Adrenal gland (tissue), 12 donors: ENCODE data around the gene PNMT. TPM values are rescaled to one million over a fixed set of nuclear protein-coding genes. Genes with fewer than 3 reads are reported as not detected.
"Not testable (repeated sequence)": the region's sequence is repeated elsewhere in the genome, so short reads cannot be mapped to it uniquely, and the experiment has no call there.

Experiments
- DNase-seq, 7 donors: peaks; one replicate each; pipeline ENCODE4 v3.0.0-alpha.2; 2019 to 2020
- H3K27ac ChIP-seq, 5 donors: fragments of 200-600 bp; sonication (generic) in 4 of 5; 1 replicate in 3 of 5; 2 replicates in 2 of 5; pipeline versions ENCODE4 v1.5.1 to v1.8.0; 2016 to 2020; ENCODE audit warnings: mild to moderate bottlenecking in 1 of 5
- H3K27me3 ChIP-seq: fragments of 200-600 bp; 2 replicates; pipeline ENCODE4 v1.8.0; 2021
- H3K36me3 ChIP-seq, 2 donors: fragments of 200-600 bp; replicated peaks in 1 of 2; 1 replicate in 1 of 2; 2 replicates in 1 of 2; pipeline versions ENCODE4 v1.5.1 to v1.8.0; 2018 to 2022
- H3K4me1 ChIP-seq, 2 donors: fragments of 200-600 bp; replicated peaks in 1 of 2; 1 replicate in 1 of 2; 2 replicates in 1 of 2; pipeline versions ENCODE4 v1.5.1 to v1.8.0; 2018 to 2021
- H3K4me3 ChIP-seq, 4 donors: fragments of 200-600 bp; sonication (generic) in 3 of 4; one replicate each; pipeline ENCODE4 v1.5.1; 2016 to 2018
- H3K9me3 ChIP-seq, 3 donors: fragments of 200-600 bp; sonication (generic) in 1 of 3; replicated peaks in 1 of 3; 1 replicate in 2 of 3; 2 replicates in 1 of 3; pipeline versions ENCODE4 v1.5.1 to v1.8.0; 2016 to 2021
- CTCF ChIP-seq, 6 experiments: fragments of 450-650 bp in 4 of 6; fragments of 200-600 bp in 2 of 6; sonication (generic) in 1 of 6; IDR thresholded peaks; 1 replicate in 5 of 6; 2 replicates in 1 of 6; pipeline versions ENCODE4 v1.5.1 to v1.8.0; 2016 to 2021; ENCODE audit warnings: antibody characterized with exemption in 6 of 6, mild to moderate bottlenecking in 2 of 6, moderate library complexity in 1 of 6
- POLR2A ChIP-seq, 2 donors: fragments of 450-650 bp; IDR thresholded peaks; one replicate each; pipeline ENCODE4 v1.6.1; 2017; ENCODE audit warnings: antibody characterized with exemption in 2 of 2, mild to moderate bottlenecking in 2 of 2, moderate library complexity in 1 of 2
- WGBS, 4 donors: extraction: QIAGEN DNeasy Blood & Tissue Kit in 2 of 4; methylation state at CpG; one replicate each; pipeline versions ENCODE4 v1.1.5 to v1.1.7; 2013 to 2017; 5-methylcytosine and 5-hydroxymethylcytosine counted together
- intact Hi-C, 2 donors: fragments of 100-400 bp; cut with DNase I; formaldehyde crosslinking; loops; one replicate each; pipeline versions ENCODE4 v1.14.1 to v1.15.0; 2022 to 2023
- polyA plus RNA-seq, 3 donors: library from polyadenylated mRNA; stranded (reverse); fragments of 200-250 nt in 2 of 3; fragments of 350-450 nt in 1 of 3; fragmentation: Illumina TruSeq in 1 of 3; extraction: RNeasy Lipid Tissue Mini Kit (QIAGEN cat#74804) in 1 of 3; gene quantifications; one replicate each; pipeline ENCODE4 v1.2.3, GENCODE V29; 2013 to 2014
- total RNA-seq, 9 donors: library from RNA; depleted of rRNA in 4 of 9; stranded (reverse); fragments of >200 nt in 4 of 9; fragments of 120-200 nt in 1 of 9; fragmentation: NEBNext Ultra II Directional in 1 of 9; extraction: Animal tissue kit (Norgen Biotek cat#: 25700) in 1 of 9; gene quantifications; one replicate each; pipeline versions ENCODE4 v1.1.0 to v1.2.4, GENCODE V29; 2013 to 2023
- donor health status: healthy with polysubstance abuse.
- donor health status: Bipolar disorder and iron deficiency.
- donor health status: DM: yes; HTN: yes; CAD: no.
- donor health status: DM: no; HTN: no; CAD: no.
- donor health status: DM: no; HTN: no; CAD: no.
- donor health status: DM: yes; HTN: yes; CAD: no.

The PNMT gene
- total and polyA plus RNA-seq, 12 donors = 0.47 to 593 (median 121) TPM; not detected in 1

GRCh38 chr17:39695089-39695474 lies 26.8 kb downstream of the PNMT start:
- WGBS, 4 donors = 83 to 87% (median 86%) methylated on average over 2 of the region's 2 CpGs
- H3K4me1 ChIP-seq = no peaks in the 10 kb centered on the region
- peaks cover 12% of the 10 kb centered on the region for H3K27me3 ChIP-seq
- DNase-seq = no peak
- H3K27ac ChIP-seq = no peak overlapping the region
- H3K4me3 ChIP-seq = no peak overlapping the region
- intact Hi-C loops = no loop called here
- no peaks in the 10 kb centered on the region for H3K9me3 ChIP-seq
- no peaks in the 10 kb centered on the region for H3K36me3 ChIP-seq
- TF ChIP-seq POLR2A (IDR thresholded peaks at IDR 0.05) (no peak), CTCF (IDR thresholded peaks at IDR 0.05) (no peak)

GRCh38 chr17:39696731-39697130 lies 28.5 kb downstream of the PNMT start:
- intact Hi-C loops = no loop called here
- Histone ChIP-seq H3K27me3 (peaks cover 16% of the 10 kb centered on the region), H3K4me3 (no peak overlapping the region), H3K4me1 (no peaks in the 10 kb centered on the region), H3K9me3 (no peaks in the 10 kb centered on the region), H3K27ac (no peak overlapping the region), H3K36me3 (no peaks in the 10 kb centered on the region)
- WGBS, 4 donors = 79 to 84% (median 82%) methylated on average over 5 to 6 of the region's 6 CpGs
- no peak for DNase-seq
- TF ChIP-seq CTCF (IDR thresholded peaks at IDR 0.05) (no peak), POLR2A (IDR thresholded peaks at IDR 0.05) (no peak)

GRCh38 chr17:39697961-39698360 lies 29.7 kb downstream of the PNMT start:
- Histone ChIP-seq H3K4me1 (no peaks in the 10 kb centered on the region), H3K27ac (no peak overlapping the region), H3K4me3 (no peak overlapping the region), H3K9me3 (no peaks in the 10 kb centered on the region), H3K36me3 (no peaks in the 10 kb centered on the region), H3K27me3 (peaks cover 16% of the 10 kb centered on the region)
- DNase-seq = no peak
- TF ChIP-seq CTCF (IDR thresholded peaks at IDR 0.05) (no peak), POLR2A (IDR thresholded peaks at IDR 0.05) (no peak)
- 84 to 96% (median 92%) methylated on average over 5 of the region's 5 CpGs for WGBS, 4 donors
- intact Hi-C loops = no loop called here

- intact Hi-C loops, DNase-seq, H3K9me3 ChIP-seq, H3K36me3 ChIP-seq, H3K4me1 ChIP-seq: not testable (repeated sequence)
- H3K27me3 ChIP-seq = peaks cover 16% of the 10 kb centered on the region
- 60 to 69% (median 62%) methylated on average over 11 of the region's 11 CpGs for WGBS, 4 donors
- peak overlapping the region in 2 of 4 donors; percentile 16 to 62 for H3K4me3 ChIP-seq
- peak overlapping the region in 1 of 5 donors; percentile 23 for H3K27ac ChIP-seq
These were observed 31.0 kb downstream of the PNMT start for GRCh38 chr17:39699157-39699817.

GRCh38 chr17:39699818-39700147 lies 31.5 kb downstream of the PNMT start, which contains the start of gene ERBB2:
ERBB2 (plus strand) TSS chr17:39700064; CDS start chr17:39700239, 175 bp downstream.
- Histone ChIP-seq H3K27ac (peak within 1 kb of the TSS in 2 of 5 donors; percentile 41 to 73), H3K4me1 (no peaks in the 10 kb centered on the region), H3K9me3 (no peaks in the 10 kb centered on the region), H3K27me3 (peaks cover 16% of the 10 kb centered on the region), H3K4me3 (peak within 1 kb of the TSS in 2 of 4 donors; percentile 16 to 62), H3K36me3 (no peaks in the 10 kb centered on the region)
- intact Hi-C loops = no loop called here
- TF ChIP-seq CTCF (IDR thresholded peaks at IDR 0.05) = no peak
- TF ChIP-seq POLR2A (IDR thresholded peaks at IDR 0.05) = no peak
- WGBS, 4 donors = 7 to 15% (median 10%) methylated on average over 10 to 20 of the region's 20 CpGs
- peak in 4 of 7 donors; percentile 29 to 45 (median 34) for DNase-seq
